Activated naive CD8-positive, alpha-beta T cell treated with anti-CD3 and anti-CD28 coated beads, Interleukin-2, amount 10 ng/mL, durations not matched to agents 7 days and 5 days (primary cell): Measurements from ENCODE around the gene MARVELD3. TPM values are rescaled to one million over a fixed set of nuclear protein-coding genes. Genes with fewer than 3 reads are reported as not detected.
"Not testable (repeated sequence)": the region's sequence is repeated elsewhere in the genome, so short reads cannot be mapped to it uniquely, and the experiment has no call there.

Experiments used
- ATAC-seq: fragments of 150-1000 bp; cut with Tn5 transposase; one replicate; pipeline ENCODE4 v1.10.0; 2021; ENCODE audit warnings: low read depth, moderate library complexity
- POLR2A ChIA-PET: fragments of 350-600 bp; sonication (Branson Sonifier 250); formaldehyde crosslinking; loops from one replicate; lab custom pipeline; 2021; ENCODE audit warnings: antibody characterized with exemption; lab: Charles Lee
- DNase-seq: peaks from one replicate; pipeline ENCODE4 v3.0.0; 2021
- H3K27ac Mint-ChIP-seq: one replicate; pipeline ENCODE4 v1.8.0; 2022; ENCODE audit warnings: mild to moderate bottlenecking, mixed read lengths
- H3K27me3 Mint-ChIP-seq: one replicate; pipeline ENCODE4 v1.8.0; 2022; ENCODE audit warnings: mild to moderate bottlenecking, moderate library complexity, mixed read lengths
- H3K36me3 Mint-ChIP-seq: one replicate; pipeline ENCODE4 v1.8.0; 2021; ENCODE audit warnings: mild to moderate bottlenecking, mixed read lengths
- H3K4me1 Mint-ChIP-seq: one replicate; pipeline ENCODE4 v1.8.0; 2021; ENCODE audit warnings: mixed read lengths
- H3K4me3 Mint-ChIP-seq: one replicate; pipeline ENCODE4 v1.8.0; 2022; ENCODE audit warnings: mild to moderate bottlenecking, moderate library complexity, mixed read lengths
- H3K9me3 Mint-ChIP-seq: one replicate; pipeline ENCODE4 v1.8.0; 2021; ENCODE audit warnings: mixed read lengths
- total RNA-seq, 2 experiments: library from RNA; stranded (reverse); gene quantifications; one replicate each; pipeline ENCODE4 v1.2.3, GENCODE V29; 2021

Gene MARVELD3
- total RNA-seq, 2 experiments from 2014 or later = not detected

DNA sequence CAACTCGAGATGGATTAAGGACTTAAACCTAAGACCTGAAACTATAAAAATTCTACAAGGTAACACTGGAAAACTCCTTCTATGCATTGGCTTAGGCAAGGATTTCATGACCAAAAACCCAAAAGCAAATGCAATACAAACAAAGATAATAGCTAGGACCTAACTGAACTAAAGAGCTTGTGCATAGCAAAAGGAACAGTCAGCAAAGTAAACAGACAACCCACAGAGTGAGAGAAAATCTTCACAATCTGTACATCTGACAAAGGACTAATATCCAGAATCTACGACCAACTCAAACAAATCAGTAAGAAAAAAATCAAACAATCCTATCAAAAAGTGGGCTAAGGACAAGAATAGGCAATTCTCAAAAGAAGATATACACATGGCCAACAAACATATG is 27.6 kb upstream of the MARVELD3 start:
- ATAC-seq, H3K4me1 Mint-ChIP-seq, DNase-seq, H3K9me3 Mint-ChIP-seq, POLR2A ChIA-PET, H3K27ac Mint-ChIP-seq, H3K36me3 Mint-ChIP-seq, H3K4me3 Mint-ChIP-seq: not testable (repeated sequence)
- H3K27me3 Mint-ChIP-seq = peaks cover 26% of the 10 kb centered on the region

DNA sequence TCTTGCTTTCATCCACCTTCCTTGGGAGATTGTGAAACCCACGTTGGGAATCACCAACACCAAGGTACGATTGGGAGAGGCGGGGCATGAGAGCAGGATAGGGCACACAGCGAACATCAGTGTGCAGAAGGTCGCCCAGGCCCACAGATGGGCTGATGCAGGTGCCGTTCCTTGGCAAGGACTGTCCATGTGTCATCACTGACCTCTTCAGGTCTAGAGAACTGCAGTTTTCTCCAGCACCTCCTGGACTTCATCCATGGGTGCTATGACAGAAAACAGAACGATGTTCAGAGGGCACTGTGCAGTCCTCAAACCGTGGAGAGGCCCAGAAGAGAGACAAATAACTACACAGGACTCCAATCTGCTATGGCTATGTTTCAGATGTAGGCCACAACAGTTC is 25.2 kb upstream of the MARVELD3 start:
- Mint-ChIP-seq H3K4me3 (no peak overlapping the region), H3K27me3 (peaks cover 26% of the 10 kb centered on the region), H3K36me3 (no peaks in the 10 kb centered on the region), H3K9me3 (no peaks in the 10 kb centered on the region), H3K4me1 (no peaks in the 10 kb centered on the region), H3K27ac (no peak overlapping the region)
- DNase-seq (no peak), ATAC-seq (no peak)
- POLR2A ChIA-PET = no interaction called here

DNA sequence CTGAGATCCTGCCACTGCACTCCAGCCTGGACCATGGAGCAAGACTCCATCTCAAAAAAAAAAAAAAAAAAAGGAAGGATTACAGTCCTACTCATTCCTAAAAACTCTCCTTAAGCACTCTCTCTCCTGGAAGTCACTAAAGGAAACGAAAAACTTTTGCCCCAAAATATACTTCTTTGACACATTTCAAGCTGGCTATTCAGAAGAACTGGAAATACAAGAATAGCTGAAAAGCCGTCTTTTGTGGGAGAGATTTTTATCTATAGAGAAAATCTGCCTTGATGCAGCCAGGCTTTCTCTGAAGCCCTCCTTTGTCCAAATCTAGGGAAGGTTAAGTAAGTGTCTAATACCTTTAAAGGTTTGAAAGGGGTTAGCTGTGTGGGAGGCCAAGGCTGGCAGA is 16.9 kb upstream of the MARVELD3 start:
- Mint-ChIP-seq H3K9me3 (no peaks in the 10 kb centered on the region), H3K36me3 (no peaks in the 10 kb centered on the region), H3K27me3 (peaks cover 29% of the 10 kb centered on the region), H3K4me3 (no peak overlapping the region), H3K27ac (no peak overlapping the region), H3K4me1 (peaks cover 3% of the 10 kb centered on the region)
- POLR2A ChIA-PET = interaction anchor here (0.7 kb wide), 1 partner anchor 502 kb away, joined by 4 read pairs; no protein-coding TSS in a partner anchor
- no peak for DNase-seq
- ATAC-seq = no peak

DNA sequence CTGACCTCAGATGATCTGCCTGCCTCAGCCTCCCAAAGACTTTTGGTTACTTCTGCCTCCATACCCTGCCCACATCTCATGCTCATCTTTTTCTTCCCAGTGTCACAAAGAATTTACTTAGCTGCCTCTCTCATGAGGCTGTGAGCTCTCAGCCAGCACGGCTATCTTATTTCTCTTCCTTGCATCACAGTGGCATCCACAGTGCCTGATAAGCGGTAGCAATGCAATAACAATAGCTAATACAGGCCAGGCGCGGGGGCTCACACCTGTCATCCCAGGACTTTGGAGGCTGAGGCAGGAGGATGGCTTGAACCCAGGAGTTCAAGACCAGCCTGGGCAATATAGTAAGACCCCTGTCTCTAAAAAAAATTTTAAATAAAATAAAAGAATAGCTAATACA is 15.5 kb upstream of the MARVELD3 start:
- H3K9me3 Mint-ChIP-seq = no peaks in the 10 kb centered on the region
- H3K4me1 Mint-ChIP-seq = peaks cover 3% of the 10 kb centered on the region
- H3K27me3 Mint-ChIP-seq = peaks cover 31% of the 10 kb centered on the region
- H3K36me3 Mint-ChIP-seq = no peaks in the 10 kb centered on the region
- POLR2A ChIA-PET = interaction anchor here (1.5 kb wide), 1 partner anchor 45 kb away, joined by 15 read pairs; no protein-coding TSS in a partner anchor
- no peak overlapping the region for H3K27ac Mint-ChIP-seq
- H3K4me3 Mint-ChIP-seq = no peak overlapping the region
- no peak for DNase-seq
- ATAC-seq = no peak

DNA sequence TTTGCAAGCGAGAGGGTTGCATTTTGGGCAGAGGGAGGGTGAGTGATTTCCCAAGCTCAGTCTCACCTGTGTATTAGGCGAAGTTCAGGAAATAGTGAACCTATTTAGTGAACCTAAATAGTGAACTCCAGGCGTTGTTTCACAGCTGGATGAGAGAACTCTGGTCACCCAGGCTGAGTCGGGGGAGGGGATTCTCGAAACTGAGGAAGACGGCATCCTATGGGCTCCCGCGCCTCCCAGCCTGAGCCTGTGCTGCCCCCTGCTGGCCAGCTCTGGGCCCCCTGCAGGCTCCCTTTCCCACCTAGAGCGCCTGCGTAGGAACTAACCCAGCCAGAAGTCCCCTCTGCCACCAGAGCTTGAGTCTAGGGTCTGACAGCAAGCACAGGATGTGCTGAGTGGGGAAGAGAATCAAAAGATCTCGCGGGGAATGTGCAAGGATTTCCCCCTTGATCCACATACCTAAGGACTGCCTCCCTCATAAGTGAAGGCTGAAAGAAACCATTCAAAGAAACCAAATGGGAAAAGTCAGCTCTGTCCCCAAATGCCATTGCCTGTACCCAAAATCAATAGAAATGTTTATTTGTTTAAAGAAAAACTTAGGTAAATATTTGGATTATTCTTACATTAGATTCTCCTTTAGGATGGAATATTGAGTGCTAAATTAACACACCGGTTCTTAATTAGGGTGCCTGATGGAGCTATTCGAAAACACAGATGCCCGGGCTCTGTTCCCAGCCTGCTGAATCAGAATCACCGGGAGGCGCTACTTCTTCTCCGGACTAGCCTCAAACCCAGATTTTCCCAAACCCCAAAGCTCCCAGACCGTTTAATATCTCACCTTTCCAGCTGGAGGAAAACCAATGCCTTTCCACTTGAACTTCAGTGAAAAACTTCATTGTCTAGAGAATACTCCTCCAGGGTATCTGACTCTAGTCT is 14.8 kb upstream of the MARVELD3 start:
- POLR2A ChIA-PET = interaction anchor here (0.6 to 1.5 kb wide), 2 partner anchors 46 to 60 kb away, joined by 3 to 15 read pairs; no protein-coding TSS in a partner anchor

DNA sequence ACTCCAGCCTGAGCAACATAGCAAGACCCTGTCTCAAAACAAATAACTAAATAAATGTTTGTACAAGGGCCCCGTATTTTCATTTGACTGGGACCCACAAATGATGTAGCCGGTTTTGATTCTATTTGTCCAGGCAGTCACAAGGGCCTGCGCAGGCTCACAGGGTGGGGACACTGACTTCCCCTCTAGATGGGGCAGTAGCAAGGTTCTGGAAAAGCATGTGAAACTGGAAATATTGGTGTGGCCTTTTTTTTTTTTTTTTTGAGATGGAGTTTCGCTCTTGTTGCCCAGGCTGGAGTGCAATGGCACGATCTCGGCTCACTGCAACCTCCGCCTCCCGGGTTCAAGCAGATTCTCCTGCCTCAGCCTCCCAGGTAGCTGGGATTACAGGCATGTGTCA is 11.0 kb upstream of the MARVELD3 start:
- H3K27ac Mint-ChIP-seq, H3K4me1 Mint-ChIP-seq, ATAC-seq, H3K4me3 Mint-ChIP-seq, POLR2A ChIA-PET, DNase-seq, H3K36me3 Mint-ChIP-seq, H3K9me3 Mint-ChIP-seq: not testable (repeated sequence)
- H3K27me3 Mint-ChIP-seq = peaks cover 55% of the 10 kb centered on the region

More for the DNA sequence above, 14.8 kb upstream of the MARVELD3 start:
- ATAC-seq = peak; percentile 97
- Mint-ChIP-seq H3K27me3 (peaks cover 33% of the 10 kb centered on the region), H3K4me1 (peaks cover 3% of the 10 kb centered on the region), H3K36me3 (no peaks in the 10 kb centered on the region), H3K9me3 (no peaks in the 10 kb centered on the region), H3K4me3 (no peak overlapping the region), H3K27ac (no peak overlapping the region)
- peak; percentile 89 for DNase-seq

DNA sequence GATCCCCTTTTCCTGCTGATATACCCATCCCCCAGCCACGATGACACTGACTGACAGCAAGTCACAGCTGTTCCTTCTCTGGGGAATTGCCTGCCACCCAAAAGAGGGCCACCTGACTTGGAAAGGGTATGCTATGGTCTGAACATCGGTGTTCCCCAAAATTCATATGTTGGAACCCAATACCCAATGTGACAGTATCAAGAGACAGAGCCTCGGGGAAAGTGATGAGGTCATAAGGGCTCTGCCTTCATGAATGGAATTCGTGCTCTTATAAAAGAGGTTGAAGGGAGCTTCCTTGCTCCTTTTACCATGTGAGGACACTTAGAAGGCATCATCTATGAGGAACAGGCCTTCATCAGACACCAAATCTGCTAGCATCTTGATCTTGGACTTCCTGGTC is 7.6 kb upstream of the MARVELD3 start:
- DNase-seq = no peak
- peaks cover 48% of the 10 kb centered on the region for H3K27me3 Mint-ChIP-seq
- POLR2A ChIA-PET = no interaction called here

DNA sequence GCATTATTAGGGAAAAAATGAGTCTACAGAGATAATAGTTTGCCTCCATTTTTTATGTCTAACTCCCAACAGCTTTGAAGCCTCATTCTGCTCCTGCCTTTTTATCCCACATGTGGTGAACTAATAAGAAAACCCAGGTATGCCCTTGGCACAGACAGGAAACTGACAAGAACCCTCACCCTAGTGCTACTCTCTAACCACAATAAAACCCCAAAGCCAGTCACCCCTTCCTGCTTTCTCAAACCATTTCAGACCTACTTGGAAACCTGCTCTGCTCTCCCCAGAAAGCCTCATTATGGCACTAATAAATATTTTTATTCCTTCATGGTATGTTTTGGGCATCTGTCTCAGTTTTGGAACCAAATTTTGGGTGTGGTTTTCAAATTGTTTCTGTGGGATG is 3.9 kb upstream of the MARVELD3 start:
- H3K27ac Mint-ChIP-seq = peak overlapping the region; percentile 54
- H3K4me1 Mint-ChIP-seq = peaks cover 15% of the 10 kb centered on the region
- H3K36me3 Mint-ChIP-seq = no peaks in the 10 kb centered on the region
- H3K9me3 Mint-ChIP-seq = no peaks in the 10 kb centered on the region
- POLR2A ChIA-PET = interaction anchor here (0.6 to 1.5 kb wide), 2 partner anchors 12 to 57 kb away, joined by 3 read pairs; no protein-coding TSS in a partner anchor
- H3K27me3 Mint-ChIP-seq = peaks cover 44% of the 10 kb centered on the region
- peak overlapping the region; percentile 53 for H3K4me3 Mint-ChIP-seq
- ATAC-seq (peak; percentile 60), DNase-seq (no peak)

More for the DNA sequence above, 7.6 kb upstream of the MARVELD3 start:
- peaks cover 14% of the 10 kb centered on the region for H3K4me1 Mint-ChIP-seq
- no peak for ATAC-seq
- H3K36me3 Mint-ChIP-seq = no peaks in the 10 kb centered on the region
- H3K27ac Mint-ChIP-seq = no peak overlapping the region
- H3K9me3 Mint-ChIP-seq = no peaks in the 10 kb centered on the region
- no peak overlapping the region for H3K4me3 Mint-ChIP-seq

DNA sequence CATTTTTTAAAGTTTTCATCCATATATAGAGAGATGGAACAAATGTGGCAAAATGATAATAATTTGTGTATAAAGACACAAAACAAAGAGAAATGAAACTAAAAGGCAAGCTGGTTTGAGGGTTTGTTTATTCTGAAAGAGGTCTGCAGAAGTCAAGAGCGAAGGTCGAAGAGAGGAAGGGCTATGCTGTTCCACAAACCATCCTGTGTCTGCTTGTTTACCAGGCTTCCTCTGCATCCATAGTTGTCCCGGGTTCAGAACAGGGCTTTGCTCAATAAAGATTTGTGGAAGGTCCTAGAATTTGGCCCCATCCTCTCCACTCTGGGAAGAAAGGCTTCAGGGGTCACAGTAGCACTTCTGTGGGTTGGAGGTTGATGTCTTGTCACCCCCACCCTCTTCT is 2.4 kb upstream of the MARVELD3 start:
- no peaks in the 10 kb centered on the region for H3K36me3 Mint-ChIP-seq

DNA sequence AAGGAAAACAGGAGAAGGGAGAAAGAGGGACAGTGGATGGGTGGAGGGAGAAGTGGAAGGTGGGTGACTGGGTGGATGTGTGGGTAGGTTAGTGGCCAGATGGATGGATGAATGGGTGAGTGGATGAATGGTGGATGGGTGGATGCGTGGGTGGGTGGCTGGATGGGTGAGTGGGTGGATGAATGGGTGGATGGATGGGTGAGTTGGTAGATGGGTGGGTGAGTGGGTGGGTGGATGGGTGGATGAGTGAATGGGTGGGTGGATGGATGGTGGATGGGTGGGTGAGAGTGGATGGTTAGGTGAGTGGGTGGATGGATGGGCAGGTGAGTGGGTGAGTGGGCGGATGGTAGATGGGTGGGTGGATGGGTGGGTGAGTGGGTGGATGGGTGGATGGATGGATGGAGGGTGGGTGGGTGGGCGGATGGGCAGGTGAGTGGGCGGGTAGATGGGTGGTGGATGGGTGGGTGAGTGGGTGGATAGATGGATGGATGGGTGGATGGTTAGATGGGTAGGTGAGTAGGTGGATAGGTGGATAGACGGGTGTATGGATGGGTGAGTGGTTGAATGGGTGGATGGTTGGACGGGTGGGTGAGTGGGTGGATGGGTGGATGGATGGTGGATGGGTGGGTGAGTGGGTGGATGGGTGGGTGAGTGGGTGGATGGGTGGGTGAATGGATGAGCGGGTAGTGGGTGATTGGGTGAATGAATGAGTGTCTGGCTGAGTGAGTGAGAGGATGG is 702 bp upstream of the MARVELD3 start:
- POLR2A ChIA-PET = no interaction called here
- Mint-ChIP-seq H3K36me3 (no peaks in the 10 kb centered on the region), H3K4me3 (peak overlapping the region; percentile 18), H3K27ac (no peak overlapping the region), H3K4me1 (peaks cover 15% of the 10 kb centered on the region), H3K9me3 (no peaks in the 10 kb centered on the region), H3K27me3 (peaks cover 41% of the 10 kb centered on the region)
- ATAC-seq = no peak
- DNase-seq = no peak

More for the DNA sequence above, 2.4 kb upstream of the MARVELD3 start:
- DNase-seq = no peak
- Mint-ChIP-seq H3K9me3 (no peaks in the 10 kb centered on the region), H3K4me3 (no peak overlapping the region), H3K4me1 (peaks cover 15% of the 10 kb centered on the region), H3K27ac (no peak overlapping the region), H3K27me3 (peaks cover 47% of the 10 kb centered on the region)
- ATAC-seq = no peak
- POLR2A ChIA-PET = interaction anchor here (1.5 kb wide), 1 partner anchor 11 kb away, joined by 3 read pairs; no protein-coding TSS in a partner anchor

DNA sequence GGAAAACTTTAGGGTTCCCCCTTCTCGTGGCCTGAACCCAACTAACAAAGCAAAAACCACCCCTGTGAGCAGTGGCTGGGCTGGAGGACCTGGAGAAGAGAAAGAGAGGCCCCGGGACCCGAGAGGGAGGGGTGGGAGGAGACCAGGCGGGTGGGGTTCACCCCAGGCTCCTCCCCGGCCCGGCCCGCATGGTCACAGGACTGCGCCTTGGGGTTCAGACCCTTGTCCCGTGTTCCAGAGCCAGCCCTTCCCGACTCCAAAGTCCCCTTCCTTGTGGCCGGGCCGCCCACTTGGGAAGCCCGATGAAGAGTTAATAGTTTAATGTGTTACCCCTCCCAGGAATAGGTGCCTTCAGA is 852 bp downstream of the MARVELD3 start:
- Mint-ChIP-seq H3K27ac (no peak overlapping the region), H3K4me1 (peaks cover 12% of the 10 kb centered on the region), H3K27me3 (peaks cover 31% of the 10 kb centered on the region), H3K9me3 (no peaks in the 10 kb centered on the region), H3K4me3 (peak overlapping the region; percentile 46), H3K36me3 (no peaks in the 10 kb centered on the region)
- POLR2A ChIA-PET = no interaction called here
- no peak for ATAC-seq
- no peak for DNase-seq

DNA sequence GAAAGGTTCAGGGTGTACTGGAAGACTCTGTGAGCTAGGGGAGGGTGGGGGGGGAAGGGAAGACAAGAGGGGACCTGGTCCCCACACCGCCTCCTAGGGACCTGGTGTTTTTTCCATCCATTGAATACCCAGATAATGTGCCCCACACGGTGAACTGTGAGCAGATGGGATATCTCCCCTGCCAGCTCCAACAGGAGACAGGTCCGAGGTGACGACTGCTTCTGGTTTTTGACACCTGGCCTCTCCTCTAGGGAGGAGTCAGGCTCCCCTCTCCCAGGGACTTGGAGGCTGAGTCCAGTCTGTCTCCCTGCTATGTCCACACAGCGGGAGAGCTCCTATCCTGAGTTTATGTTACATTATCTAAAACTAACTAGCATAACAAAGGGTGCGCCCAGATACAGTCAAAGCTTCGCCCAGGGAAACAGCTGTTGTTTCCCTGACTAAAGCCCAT is 1.8 kb downstream of the MARVELD3 start:
- Mint-ChIP-seq H3K9me3 (no peaks in the 10 kb centered on the region), H3K36me3 (no peaks in the 10 kb centered on the region), H3K27ac (no peak overlapping the region), H3K4me1 (peaks cover 3% of the 10 kb centered on the region), H3K27me3 (peaks cover 34% of the 10 kb centered on the region), H3K4me3 (no peak overlapping the region)
- POLR2A ChIA-PET = no interaction called here
- ATAC-seq = no peak
- no peak for DNase-seq

DNA sequence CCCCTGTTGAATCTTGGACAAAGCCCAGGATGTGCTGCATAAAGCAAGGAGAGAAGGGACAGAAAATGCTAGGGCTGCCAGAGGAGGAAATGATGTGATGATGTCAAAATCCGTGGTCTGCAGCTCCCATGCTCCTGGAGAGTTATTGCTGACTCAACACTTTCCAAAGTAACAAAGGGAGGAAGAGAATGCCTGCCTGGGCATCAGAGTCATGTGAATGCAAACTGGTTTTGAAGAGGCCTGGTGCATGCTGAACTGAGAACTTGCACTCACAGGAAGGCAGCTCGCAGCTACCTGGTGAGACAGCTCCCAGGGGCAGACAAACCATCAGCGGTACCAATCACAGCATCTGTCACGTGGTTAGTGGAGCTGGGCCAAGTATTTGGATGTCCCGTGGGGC is 2.8 kb downstream of the MARVELD3 start:
- DNase-seq (no peak), ATAC-seq (no peak)
- POLR2A ChIA-PET = interaction anchor here (0.6 kb wide), 1 partner anchor 93 kb away, joined by 3 read pairs; no protein-coding TSS in a partner anchor
- Mint-ChIP-seq H3K36me3 (no peaks in the 10 kb centered on the region), H3K4me3 (no peak overlapping the region), H3K4me1 (peaks cover 1% of the 10 kb centered on the region), H3K9me3 (no peaks in the 10 kb centered on the region), H3K27me3 (peaks cover 34% of the 10 kb centered on the region), H3K27ac (no peak overlapping the region)
